Measurements from ENCODE around the gene SEC24C.

SEC24C gene

DNA sequence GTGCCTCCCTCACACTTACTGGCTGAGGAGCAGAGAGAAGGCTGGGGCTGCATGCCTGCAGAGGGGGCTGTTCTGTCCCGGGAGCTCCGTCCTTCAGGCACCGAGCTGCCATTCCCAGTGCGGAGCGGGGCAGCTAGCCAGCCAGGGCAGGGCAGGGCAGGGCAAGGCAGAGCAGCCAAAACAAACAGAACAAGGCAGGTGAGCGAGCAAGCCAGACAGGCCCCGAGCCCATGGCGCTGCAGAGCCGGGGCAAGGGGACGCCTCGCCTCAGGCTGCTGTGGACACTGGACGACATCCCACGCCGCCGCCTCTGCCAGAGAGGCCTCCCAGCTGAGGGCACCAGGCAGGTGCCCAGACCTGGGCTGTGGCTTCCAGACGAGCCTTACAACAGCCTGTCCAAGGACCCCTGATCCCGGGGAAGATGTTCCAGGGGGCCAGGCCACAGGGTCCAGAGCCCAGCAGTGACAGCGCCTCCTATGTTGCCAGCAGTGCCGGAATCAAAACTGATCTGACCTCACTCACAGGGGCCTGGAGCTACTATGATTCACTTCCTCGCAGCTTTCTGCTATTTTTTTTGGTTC lies 75.4 kb downstream of the SEC24C start:
- H3K27ac ChIP-seq (replicated peaks), result peak overlapping the region; percentile 28; the same call in 1 of the 2 replicates
- TF ChIP-seq POLR2AphosphoS5 (IDR thresholded peaks at IDR 0.05; ENCODE audit: low read depth) (no peak), GABPA (IDR thresholded peaks at IDR 0.05; ENCODE audit: low read depth) (no peak), SPI1 (IDR thresholded peaks at IDR 0.05; ENCODE audit: borderline replicate concordance, low read depth) (no peak)
- TF ChIP-seq, protein P1, sequence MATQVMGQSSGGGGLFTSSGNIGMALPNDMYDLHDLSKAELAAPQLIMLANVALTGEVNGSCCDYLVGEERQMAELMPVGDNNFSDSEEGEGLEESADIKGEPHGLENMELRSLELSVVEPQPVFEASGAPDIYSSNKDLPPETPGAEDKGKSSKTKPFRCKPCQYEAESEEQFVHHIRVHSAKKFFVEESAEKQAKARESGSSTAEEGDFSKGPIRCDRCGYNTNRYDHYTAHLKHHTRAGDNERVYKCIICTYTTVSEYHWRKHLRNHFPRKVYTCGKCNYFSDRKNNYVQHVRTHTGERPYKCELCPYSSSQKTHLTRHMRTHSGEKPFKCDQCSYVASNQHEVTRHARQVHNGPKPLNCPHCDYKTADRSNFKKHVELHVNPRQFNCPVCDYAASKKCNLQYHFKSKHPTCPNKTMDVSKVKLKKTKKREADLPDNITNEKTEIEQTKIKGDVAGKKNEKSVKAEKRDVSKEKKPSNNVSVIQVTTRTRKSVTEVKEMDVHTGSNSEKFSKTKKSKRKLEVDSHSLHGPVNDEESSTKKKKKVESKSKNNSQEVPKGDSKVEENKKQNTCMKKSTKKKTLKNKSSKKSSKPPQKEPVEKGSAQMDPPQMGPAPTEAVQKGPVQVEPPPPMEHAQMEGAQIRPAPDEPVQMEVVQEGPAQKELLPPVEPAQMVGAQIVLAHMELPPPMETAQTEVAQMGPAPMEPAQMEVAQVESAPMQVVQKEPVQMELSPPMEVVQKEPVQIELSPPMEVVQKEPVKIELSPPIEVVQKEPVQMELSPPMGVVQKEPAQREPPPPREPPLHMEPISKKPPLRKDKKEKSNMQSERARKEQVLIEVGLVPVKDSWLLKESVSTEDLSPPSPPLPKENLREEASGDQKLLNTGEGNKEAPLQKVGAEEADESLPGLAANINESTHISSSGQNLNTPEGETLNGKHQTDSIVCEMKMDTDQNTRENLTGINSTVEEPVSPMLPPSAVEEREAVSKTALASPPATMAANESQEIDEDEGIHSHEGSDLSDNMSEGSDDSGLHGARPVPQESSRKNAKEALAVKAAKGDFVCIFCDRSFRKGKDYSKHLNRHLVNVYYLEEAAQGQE (IDR thresholded peaks at IDR 0.05; ENCODE audit: insufficient replicate concordance, low read depth), result no peak
- TF ChIP-seq, protein P2, sequence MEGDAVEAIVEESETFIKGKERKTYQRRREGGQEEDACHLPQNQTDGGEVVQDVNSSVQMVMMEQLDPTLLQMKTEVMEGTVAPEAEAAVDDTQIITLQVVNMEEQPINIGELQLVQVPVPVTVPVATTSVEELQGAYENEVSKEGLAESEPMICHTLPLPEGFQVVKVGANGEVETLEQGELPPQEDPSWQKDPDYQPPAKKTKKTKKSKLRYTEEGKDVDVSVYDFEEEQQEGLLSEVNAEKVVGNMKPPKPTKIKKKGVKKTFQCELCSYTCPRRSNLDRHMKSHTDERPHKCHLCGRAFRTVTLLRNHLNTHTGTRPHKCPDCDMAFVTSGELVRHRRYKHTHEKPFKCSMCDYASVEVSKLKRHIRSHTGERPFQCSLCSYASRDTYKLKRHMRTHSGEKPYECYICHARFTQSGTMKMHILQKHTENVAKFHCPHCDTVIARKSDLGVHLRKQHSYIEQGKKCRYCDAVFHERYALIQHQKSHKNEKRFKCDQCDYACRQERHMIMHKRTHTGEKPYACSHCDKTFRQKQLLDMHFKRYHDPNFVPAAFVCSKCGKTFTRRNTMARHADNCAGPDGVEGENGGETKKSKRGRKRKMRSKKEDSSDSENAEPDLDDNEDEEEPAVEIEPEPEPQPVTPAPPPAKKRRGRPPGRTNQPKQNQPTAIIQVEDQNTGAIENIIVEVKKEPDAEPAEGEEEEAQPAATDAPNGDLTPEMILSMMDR (IDR thresholded peaks at IDR 0.05; ENCODE audit: insufficient read depth, low read length), result no peak
- H3K4me3 ChIP-seq (replicated peaks; ENCODE audit: insufficient read depth, low read length), result no peak overlapping the region
- no peaks in the 10 kb centered on the region for H3K27me3 ChIP-seq (ENCODE audit: insufficient read depth, poor library complexity, severe bottlenecking)
- DNase-seq (ENCODE audit: low read depth in 1 of 2, low spot score in 1 of 2), result no peak

All from HL-60 (cell line).